NCI-H2081 treated with DMSO at 0.1 percent for 48 hours (cell line): ENCODE measurements around the gene E2F4.

Experiments
- DNase-seq: peaks from one replicate; lab custom pipeline; 2025; lab: John Stamatoyannopoulos, UW

The E2F4 gene, protein sequence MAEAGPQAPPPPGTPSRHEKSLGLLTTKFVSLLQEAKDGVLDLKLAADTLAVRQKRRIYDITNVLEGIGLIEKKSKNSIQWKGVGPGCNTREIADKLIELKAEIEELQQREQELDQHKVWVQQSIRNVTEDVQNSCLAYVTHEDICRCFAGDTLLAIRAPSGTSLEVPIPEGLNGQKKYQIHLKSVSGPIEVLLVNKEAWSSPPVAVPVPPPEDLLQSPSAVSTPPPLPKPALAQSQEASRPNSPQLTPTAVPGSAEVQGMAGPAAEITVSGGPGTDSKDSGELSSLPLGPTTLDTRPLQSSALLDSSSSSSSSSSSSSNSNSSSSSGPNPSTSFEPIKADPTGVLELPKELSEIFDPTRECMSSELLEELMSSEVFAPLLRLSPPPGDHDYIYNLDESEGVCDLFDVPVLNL

GRCh38 chr16:67191995-67192681 is at the start of gene E2F4:
E2F4 (plus strand) TSS chr16:67192155; CDS start chr16:67192228, 73 bp downstream.
- no peak for DNase-seq

GRCh38 chr16:67142342-67142741 is 49.6 kb upstream of the E2F4 start:
- DNase-seq: no peak

DNA sequence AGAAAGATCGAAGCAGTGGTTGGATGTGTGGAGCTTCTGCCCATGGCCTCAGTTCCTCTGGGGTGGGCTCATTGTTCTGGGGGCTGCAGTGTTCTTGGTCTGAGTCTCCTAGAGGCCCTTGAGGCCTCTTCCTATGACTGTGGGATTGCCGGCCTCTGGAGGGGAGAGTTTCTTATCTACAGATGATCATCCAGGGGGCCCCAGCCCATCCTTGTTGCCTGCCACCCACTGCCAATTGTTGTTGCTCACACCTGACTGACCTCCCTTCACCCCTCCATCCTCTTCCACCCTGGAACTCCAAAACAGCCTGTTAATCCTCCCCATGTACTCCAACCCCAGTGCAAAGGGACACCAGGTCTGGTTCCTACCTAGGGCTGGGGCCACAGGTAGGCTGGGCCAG is 47.0 kb upstream of the E2F4 start:
- no peak for DNase-seq

DNA sequence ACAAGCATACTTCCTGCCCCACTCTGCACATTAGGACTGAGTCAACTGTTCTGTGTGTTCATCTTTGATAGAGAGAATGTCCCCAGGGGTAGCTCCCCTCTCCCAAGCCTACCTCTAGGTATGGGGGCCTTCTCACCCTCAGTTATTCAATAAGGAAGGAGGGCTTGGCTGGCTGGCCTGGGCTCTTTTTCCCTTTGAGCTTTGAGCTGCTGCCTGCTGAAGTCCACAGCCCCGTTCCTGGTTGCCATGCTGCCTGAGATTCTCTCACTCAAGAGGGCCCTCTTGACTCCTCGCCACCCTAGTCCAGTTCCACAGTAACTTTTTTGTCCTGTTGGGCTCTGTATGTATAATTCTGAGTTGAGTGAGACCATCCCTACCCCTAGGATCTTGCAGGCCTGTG is 46.2 kb upstream of the E2F4 start:
- no peak for DNase-seq

- DNase-seq: no peak
Measured at GRCh38 chr16:67146523-67147357, 45.2 kb upstream of the E2F4 start.

GRCh38 chr16:67147437-67148140 is 44.4 kb upstream of the E2F4 start:
- no peak for DNase-seq

DNA sequence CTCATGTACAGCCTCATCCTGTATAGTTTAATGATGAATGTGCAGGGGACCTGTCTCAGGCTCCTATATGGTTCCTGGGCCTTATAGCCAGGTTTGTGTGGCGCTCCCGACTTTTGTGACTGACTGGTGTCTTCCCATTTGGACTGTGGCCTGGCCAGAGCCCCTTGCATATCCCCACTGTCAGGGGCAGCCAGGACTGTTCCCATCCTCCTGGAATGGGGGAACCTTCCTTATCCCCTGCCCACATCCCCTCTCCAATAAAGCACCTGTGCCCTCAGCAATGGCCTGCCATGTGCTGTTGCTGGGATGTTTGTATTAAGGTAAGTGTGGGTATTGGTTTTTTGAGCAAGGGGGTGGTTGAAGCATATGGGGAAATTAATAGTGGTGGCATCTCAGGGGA is 43.7 kb upstream of the E2F4 start:
- DNase-seq: no peak

- no peak for DNase-seq
Measured at GRCh38 chr16:67148656-67149275, 43.2 kb upstream of the E2F4 start.

DNA sequence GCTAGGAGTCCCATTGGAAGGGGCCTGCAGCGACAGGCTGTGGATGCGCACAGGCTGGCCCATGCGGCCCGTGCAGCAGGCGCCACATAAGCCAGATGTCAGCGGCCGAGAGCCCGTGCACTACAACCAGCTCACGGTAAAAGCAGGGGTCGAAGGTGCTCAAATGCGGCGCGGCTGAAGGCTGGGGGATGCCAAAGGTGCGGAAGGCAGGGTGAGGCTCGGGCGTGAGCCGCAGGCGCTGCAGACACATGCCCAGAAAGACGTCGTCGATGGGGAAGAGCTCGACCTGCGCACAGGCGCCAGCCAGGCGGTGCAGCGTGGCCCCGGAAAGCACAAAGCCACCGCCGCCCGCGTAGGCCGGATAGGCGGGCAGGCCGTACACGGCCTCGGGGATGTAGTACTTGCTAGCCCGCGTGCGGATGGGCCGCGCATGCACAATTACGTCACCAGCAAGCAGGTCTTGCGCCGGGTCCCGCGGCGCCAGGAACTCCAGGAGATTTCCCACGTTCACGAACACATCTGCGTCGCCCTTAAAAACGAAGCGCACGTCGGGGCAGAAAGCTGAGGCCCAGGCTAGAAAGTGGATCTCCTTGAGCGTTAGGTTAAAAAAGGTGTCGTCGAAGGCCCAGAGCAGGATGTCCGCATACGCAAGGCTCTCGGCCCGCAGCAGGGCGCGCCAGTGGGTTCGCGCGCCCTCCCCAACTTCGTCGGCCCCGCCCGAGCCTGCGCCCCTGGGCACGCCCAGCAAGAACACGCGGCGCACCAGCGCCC is 42.5 kb upstream of the E2F4 start:
- DNase-seq: no peak

DNA sequence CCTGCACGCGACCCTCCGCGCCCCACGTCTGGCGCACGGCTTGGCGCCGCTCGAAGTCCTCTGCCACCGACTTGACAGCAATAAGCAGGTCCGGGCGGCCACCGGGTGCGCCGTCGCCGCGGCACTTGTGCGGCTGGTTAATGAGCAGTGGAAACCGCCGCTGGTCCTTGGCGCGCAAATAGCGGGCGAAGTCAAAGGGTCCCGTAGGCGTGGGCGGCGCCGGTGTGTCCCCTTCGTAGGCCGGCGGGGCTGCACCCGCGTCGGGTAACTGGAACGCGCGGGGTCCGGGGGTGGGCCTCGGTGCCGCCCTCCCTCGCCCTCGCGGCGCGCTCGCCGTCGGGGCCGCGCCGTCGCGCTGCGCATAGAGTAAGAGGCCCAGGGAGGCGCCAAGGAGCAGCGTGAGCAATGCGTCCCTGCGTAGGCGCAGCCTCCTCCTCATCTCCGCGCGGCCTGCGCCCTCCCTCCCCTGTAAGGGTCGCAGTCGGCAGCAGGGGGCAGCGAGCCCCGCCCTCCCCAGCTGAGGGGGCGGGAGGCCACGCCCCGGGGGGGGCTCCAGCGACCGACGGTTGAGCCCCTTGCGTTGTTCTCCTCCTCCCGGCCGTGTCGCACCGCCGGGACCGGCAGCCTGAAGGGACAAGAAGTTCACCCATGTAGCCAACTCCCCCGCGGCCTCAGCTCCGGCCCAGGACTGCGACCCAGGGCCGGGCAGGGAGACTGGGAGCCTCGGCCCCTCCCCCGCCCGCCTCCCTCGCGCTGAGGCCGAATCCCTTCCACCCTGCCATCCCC is 41.7 kb upstream of the E2F4 start:
- DNase-seq: no peak

DNA sequence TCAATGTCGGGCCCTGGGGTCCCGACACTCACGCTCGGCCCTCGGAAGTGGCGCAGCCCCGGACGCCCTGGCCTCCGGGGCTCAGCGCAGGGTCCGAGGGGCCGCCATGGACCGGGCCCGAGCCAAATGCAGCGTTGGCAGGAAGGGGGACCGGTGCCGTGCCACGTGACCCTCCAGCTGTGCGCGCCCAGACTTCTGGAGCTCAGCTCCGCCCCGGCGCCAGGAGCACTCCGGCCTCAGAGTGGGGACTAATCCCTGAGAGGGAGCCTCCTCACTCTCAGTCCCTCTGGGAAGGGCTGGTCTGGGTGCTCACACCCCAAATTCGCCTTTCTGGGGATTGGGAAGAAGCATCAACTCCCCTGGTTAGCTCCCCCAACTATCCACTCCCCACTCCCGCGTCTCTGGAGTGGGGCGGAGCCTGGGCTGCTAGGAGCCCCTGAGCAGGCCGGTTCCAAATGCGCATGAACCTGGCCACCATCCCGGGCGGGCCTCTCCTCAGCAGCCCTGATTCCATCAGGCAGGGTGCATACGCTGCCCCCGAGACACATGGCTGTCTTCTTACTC is 41.0 kb upstream of the E2F4 start, which contains the start of gene B3GNT9:
Gene B3GNT9 (minus strand): TSS at position 166 of the 564 bp plus-strand sequence. CDS start 513 bp downstream, outside the sequence.
- no peak for DNase-seq

DNA sequence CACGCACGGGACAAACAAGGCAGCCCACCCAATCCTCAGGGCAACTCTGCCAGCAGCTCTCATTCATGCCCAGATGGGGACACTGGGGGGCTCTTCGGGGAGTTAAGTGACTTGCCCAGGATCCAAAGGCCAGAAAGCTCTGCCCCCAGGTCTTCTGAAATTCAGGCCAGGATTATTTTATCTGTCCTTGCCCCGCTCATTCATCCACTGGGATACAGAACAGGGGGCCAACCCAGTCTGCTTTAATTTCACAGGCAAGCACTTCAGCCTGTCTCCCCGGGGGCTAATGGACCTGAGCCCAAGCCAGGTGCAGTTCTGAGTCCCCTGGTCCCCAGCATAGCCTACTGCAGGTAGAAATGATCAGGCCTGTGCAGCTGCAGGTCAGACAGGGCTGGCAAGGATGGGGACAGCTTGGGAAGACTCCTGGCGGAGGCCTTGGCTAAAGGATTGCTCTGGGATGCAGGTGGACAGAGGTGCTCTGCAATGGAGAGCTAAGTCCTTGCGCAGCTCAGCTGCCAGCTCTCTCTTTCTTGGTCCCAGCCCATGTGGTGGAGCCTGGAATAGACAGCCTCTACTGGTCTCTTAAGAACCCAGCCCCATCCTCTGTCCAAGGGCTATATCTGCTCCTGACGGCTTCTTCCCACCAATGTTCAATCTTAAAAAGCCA is 40.4 kb upstream of the E2F4 start:
- no peak for DNase-seq

GRCh38 chr16:67154578-67155294 is 37.2 kb upstream of the E2F4 start:
- no peak for DNase-seq

DNA sequence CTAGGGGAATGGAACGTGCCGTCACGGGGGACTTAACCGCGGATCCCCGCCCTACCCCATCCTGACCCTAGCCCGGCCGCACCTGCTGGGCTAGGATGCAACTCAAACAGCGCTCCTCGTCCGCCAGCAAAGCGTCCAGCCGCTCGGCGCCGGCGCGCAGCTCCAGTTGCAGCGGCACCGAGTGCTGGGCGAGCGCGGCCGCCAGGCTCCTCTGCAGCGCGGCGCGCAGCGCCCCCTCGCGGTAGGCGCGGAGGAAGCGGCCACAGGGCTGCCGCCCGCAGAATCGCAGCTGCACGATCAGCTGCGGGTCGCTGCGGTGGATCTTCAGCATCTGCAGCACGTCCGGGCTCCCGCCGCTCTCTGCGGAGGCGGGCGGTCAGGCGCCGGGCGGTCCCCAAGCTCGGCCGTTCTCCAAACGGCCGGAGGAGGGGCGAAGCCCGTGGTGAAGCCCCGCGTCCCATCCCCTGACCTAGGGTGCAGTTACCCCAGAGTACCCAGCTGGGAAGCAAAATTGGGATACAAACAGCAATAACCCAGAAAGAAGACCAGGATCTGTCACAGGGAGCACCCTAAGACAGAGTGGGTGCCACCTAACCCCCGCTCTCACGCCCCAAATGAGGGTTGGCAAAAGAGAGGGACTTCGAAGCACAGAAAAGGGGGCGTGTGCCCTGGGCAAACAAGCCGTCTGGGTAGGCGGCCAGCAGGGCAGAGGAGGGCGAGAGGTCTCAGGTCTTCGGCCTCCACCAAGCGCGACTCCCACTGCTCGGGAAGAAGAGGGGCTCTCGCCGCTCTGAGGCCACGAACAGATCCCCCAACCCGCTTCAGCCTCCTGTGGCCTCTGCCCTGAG is 36.4 kb upstream of the E2F4 start:
- DNase-seq: no peak

GRCh38 chr16:67156143-67156844 is 35.7 kb upstream of the E2F4 start:
- no peak for DNase-seq

- DNase-seq: no peak
Measured at GRCh38 chr16:67157106-67157748, 34.7 kb upstream of the E2F4 start.
